ENCODE measurements around the gene MEIOSIN. TPM values are rescaled to one million over a fixed set of nuclear protein-coding genes. Genes with fewer than 3 reads are reported as not detected.

MEIOSIN gene
- total RNA-seq, 4 donors from 2014 or later: not detected

DNA sequence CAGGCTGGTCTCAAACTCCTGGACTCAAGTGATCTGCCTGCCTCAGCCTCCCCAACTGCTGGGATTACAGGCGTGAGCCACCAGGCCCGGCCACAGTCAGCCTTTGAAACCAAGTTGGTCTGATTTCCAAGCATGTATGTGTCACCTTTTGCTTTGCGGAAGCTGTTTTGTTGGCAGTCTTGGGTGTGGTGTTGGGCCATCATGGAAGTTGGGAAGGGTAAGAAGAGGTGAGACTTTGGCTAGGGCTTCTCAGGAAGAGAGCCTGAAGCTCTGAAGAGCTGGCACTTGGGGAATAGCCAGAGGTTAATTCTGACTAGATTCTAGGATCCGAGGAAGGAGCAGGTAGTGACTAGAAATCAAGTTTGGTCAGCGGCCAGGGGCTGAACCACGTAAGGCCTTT lies 79.1 kb downstream of the MEIOSIN start:
- TF ChIP-seq EP300 (IDR thresholded peaks at IDR 0.05) (no peak), POLR2A (IDR thresholded peaks at IDR 0.05) (no peak)
- TF ChIP-seq, protein P1, sequence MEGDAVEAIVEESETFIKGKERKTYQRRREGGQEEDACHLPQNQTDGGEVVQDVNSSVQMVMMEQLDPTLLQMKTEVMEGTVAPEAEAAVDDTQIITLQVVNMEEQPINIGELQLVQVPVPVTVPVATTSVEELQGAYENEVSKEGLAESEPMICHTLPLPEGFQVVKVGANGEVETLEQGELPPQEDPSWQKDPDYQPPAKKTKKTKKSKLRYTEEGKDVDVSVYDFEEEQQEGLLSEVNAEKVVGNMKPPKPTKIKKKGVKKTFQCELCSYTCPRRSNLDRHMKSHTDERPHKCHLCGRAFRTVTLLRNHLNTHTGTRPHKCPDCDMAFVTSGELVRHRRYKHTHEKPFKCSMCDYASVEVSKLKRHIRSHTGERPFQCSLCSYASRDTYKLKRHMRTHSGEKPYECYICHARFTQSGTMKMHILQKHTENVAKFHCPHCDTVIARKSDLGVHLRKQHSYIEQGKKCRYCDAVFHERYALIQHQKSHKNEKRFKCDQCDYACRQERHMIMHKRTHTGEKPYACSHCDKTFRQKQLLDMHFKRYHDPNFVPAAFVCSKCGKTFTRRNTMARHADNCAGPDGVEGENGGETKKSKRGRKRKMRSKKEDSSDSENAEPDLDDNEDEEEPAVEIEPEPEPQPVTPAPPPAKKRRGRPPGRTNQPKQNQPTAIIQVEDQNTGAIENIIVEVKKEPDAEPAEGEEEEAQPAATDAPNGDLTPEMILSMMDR (IDR thresholded peaks at IDR 0.05): no peak
- Histone ChIP-seq H3K4me1 (peaks cover 0 to 26% (median 3%) of the 10 kb centered on the region in 4 donors), H3K4me3 (no peak overlapping the region), H3K27ac (no peak overlapping the region), H3K9me3 (no peaks in the 10 kb centered on the region), H3K36me3 (peaks cover 0 to 12% (median 0%) of the 10 kb centered on the region in 3 donors), H3K27me3 (peaks cover 0 to 10% of the 10 kb centered on the region in 2 donors)
- 88 to 95% methylated on average over 6 of the region's 6 CpGs for WGBS, 2 donors
- no peak for DNase-seq (ENCODE audit: low spot score in 2 of 2)

Other genes with a start within 250 kb of the MEIOSIN start
- gene RTN2, start 236.4 kb upstream of the MEIOSIN start, total RNA-seq: 1 to 10 TPM; 1.5 to 5.9 (median 3.5) TPM
- 1 to 10 TPM in 1 of 4 donors, under 1 TPM in 2, not detected in 1; 0.39 to 5.0 (median 0.60) TPM for gene PPM1N, start 235.0 kb upstream of the MEIOSIN start, total RNA-seq
- 10 to 100 TPM; 39.1 to 74.4 (median 59.2) TPM for gene VASP, start 226.0 kb upstream of the MEIOSIN start, total RNA-seq
- gene OPA3, start 148.6 kb upstream of the MEIOSIN start, total RNA-seq: 1 to 10 TPM; 4.8 to 6.7 (median 5.7) TPM
- gene GPR4, start 131.2 kb upstream of the MEIOSIN start, total RNA-seq: 10 to 100 TPM; 12.6 to 15.6 (median 13.8) TPM
- 10 to 100 TPM; 21.0 to 57.1 (median 25.0) TPM for gene EML2, start 94.0 kb upstream of the MEIOSIN start, total RNA-seq
- gene GIPR, start 65.2 kb upstream of the MEIOSIN start, total RNA-seq: 1 to 10 TPM in 1 of 4 donors, under 1 TPM in 1, not detected in 2; 0.98 to 2.4 TPM
- gene SNRPD2, start 41.5 kb upstream of the MEIOSIN start, total RNA-seq: 100 to 1,000 TPM; 125 to 151 (median 137) TPM
- gene QPCTL, start 40.8 kb upstream of the MEIOSIN start, total RNA-seq: 10 to 100 TPM in 2 of 4 donors, 1 to 10 TPM in 2; 5.9 to 13.2 (median 10.5) TPM
- 10 to 100 TPM in 3 of 4 donors, 1 to 10 TPM in 1; 9.8 to 15.9 (median 13.7) TPM for gene FBXO46, start 2.5 kb upstream of the MEIOSIN start, total RNA-seq
- 10 to 100 TPM; 21.0 to 31.0 (median 22.9) TPM for gene SIX5, start 35.8 kb downstream of the MEIOSIN start, total RNA-seq
- gene DMPK, start 49.1 kb downstream of the MEIOSIN start, total RNA-seq: 10 to 100 TPM; 59.0 to 87.9 (median 77.4) TPM
- 10 to 100 TPM; 28.4 to 75.0 (median 53.8) TPM for gene DMWD, start 59.4 kb downstream of the MEIOSIN start, total RNA-seq
- gene RSPH6A, start 81.9 kb downstream of the MEIOSIN start, total RNA-seq: under 1 TPM in 1 of 4 donors, not detected in 3; 0.30 TPM
- gene SYMPK, start 129.7 kb downstream of the MEIOSIN start, total RNA-seq: 10 to 100 TPM; 31.0 to 89.0 (median 57.4) TPM
- not detected for gene FOXA3, start 130.9 kb downstream of the MEIOSIN start, total RNA-seq
- gene IRF2BP1, start 152.7 kb downstream of the MEIOSIN start, total RNA-seq: 10 to 100 TPM; 16.4 to 33.3 (median 27.2) TPM
- 1 to 10 TPM; 3.6 to 9.0 (median 5.5) TPM for gene MYPOP, start 169.2 kb downstream of the MEIOSIN start, total RNA-seq
- gene NANOS2, start 181.3 kb downstream of the MEIOSIN start, total RNA-seq: not detected
- 1 to 10 TPM; 1.5 to 6.9 (median 1.7) TPM for gene NOVA2, start 240.4 kb downstream of the MEIOSIN start, total RNA-seq

Data from tibial nerve (tissue), 4 donors.